Gastroesophageal sphincter (tissue), 4 donors: ENCODE measurements around the gene NPLOC4. TPM values are rescaled to one million over a fixed set of nuclear protein-coding genes. Genes with fewer than 3 reads are reported as not detected.
A peak's percentile ranks its signal among the peaks of the same experiment; 100 is the strongest.

Experiments used
- ATAC-seq: fragments of 150-250 bp; one replicate; pipeline ENCODE4 v1.9.1; 2016; ENCODE audit warnings: mild to moderate bottlenecking, moderate library complexity
- H3K27ac ChIP-seq, 4 donors: fragments of 200-600 bp; sonication (generic) in 3 of 4; 1 replicate in 3 of 4; 2 replicates in 1 of 4; pipeline ENCODE4 v1.5.1; 2016 to 2019
- H3K27me3 ChIP-seq: fragments of 200-600 bp; sonication (generic); one replicate; pipeline ENCODE4 v1.5.1; 2019
- H3K36me3 ChIP-seq, 2 donors: fragments of 200-600 bp; sonication (generic); one replicate each; pipeline ENCODE4 v1.5.1; 2019; ENCODE audit warnings: control low read depth in 1 of 2
- H3K4me1 ChIP-seq, 3 donors: fragments of 200-600 bp; sonication (generic); 1 replicate in 2 of 3; 2 replicates in 1 of 3; pipeline ENCODE4 v1.5.1; 2016 to 2019; ENCODE audit warnings: control low read depth in 2 of 3
- H3K4me3 ChIP-seq, 2 donors: fragments of 200-600 bp; sonication (generic); one replicate each; pipeline ENCODE4 v1.5.1; 2019; ENCODE audit warnings: mild to moderate bottlenecking in 1 of 2, moderate library complexity in 1 of 2
- H3K9me3 ChIP-seq, 3 donors: fragments of 200-600 bp; sonication (generic); one replicate each; pipeline ENCODE4 v1.5.1; 2017 to 2019; ENCODE audit warnings: control low read depth in 2 of 3
- EP300 ChIP-seq: sonication (generic); formaldehyde crosslinking; IDR thresholded peaks from one replicate; pipeline ENCODE4 v1.6.1; 2017; ENCODE audit warnings: antibody characterized with exemption, mild to moderate bottlenecking
- POLR2A ChIP-seq, 2 donors: fragments of 450-650 bp; IDR thresholded peaks; one replicate each; pipeline ENCODE4 v1.6.1; 2017; ENCODE audit warnings: antibody characterized with exemption in 2 of 2, mild to moderate bottlenecking in 2 of 2, moderate library complexity in 1 of 2
- POLR2AphosphoS5 ChIP-seq: sonication (generic); formaldehyde crosslinking; IDR thresholded peaks from one replicate; pipeline ENCODE4 v1.6.1; 2017; ENCODE audit warnings: antibody characterized with exemption
- WGBS, 2 donors: methylation state at CpG; one replicate each; pipeline ENCODE4 v1.1.5; 2018; ENCODE audit warnings: low coverage in 1 of 2; 5-methylcytosine and 5-hydroxymethylcytosine counted together
- total RNA-seq, 4 donors: library from RNA; depleted of rRNA; stranded (reverse); fragments of >200 nt; gene quantifications; one replicate each; pipeline ENCODE4 v1.1.0, GENCODE V29; 2016
- TF ChIP-seq, protein P1 (sequence below), 4 experiments: fragments of 200-600 bp in 2 of 4; fragments of 450-650 bp in 2 of 4; sonication (generic) in 1 of 4; IDR thresholded peaks; one replicate each; pipeline ENCODE4 v1.5.1; 2017 to 2019; ENCODE audit warnings: antibody characterized with exemption in 4 of 4, mild to moderate bottlenecking in 2 of 4, moderate library complexity in 2 of 4

The NPLOC4 gene
- total RNA-seq, 4 donors from 2014 or later = 49.5 to 83.8 (median 58.0) TPM

- H3K4me3 ChIP-seq = peak within 1 kb of the TSS; percentile 88 to 95
- ATAC-seq = peak; percentile 99
- peak within 1 kb of the TSS; percentile 60 to 88 (median 88) for H3K27ac ChIP-seq
- WGBS, 2 donors = 0% methylated on average over 3 to 4 of the region's 112 CpGs
- peaks cover 0 to 61% of the 10 kb centered on the region in 2 donors for H3K36me3 ChIP-seq
- peaks cover 0 to 52% (median 24%) of the 10 kb centered on the region in 3 donors for H3K4me1 ChIP-seq
- peak; percentile 86 for TF ChIP-seq POLR2AphosphoS5
- TF ChIP-seq, protein P1, sequence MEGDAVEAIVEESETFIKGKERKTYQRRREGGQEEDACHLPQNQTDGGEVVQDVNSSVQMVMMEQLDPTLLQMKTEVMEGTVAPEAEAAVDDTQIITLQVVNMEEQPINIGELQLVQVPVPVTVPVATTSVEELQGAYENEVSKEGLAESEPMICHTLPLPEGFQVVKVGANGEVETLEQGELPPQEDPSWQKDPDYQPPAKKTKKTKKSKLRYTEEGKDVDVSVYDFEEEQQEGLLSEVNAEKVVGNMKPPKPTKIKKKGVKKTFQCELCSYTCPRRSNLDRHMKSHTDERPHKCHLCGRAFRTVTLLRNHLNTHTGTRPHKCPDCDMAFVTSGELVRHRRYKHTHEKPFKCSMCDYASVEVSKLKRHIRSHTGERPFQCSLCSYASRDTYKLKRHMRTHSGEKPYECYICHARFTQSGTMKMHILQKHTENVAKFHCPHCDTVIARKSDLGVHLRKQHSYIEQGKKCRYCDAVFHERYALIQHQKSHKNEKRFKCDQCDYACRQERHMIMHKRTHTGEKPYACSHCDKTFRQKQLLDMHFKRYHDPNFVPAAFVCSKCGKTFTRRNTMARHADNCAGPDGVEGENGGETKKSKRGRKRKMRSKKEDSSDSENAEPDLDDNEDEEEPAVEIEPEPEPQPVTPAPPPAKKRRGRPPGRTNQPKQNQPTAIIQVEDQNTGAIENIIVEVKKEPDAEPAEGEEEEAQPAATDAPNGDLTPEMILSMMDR (IDR thresholded peaks at IDR 0.05) = peak in 1 of 4 experiments; percentile 3
- TF ChIP-seq EP300 = no peak
- peak; percentile 70 to 75 for TF ChIP-seq POLR2A (IDR thresholded peaks at IDR 0.05)
- no peaks in the 10 kb centered on the region for H3K27me3 ChIP-seq
- H3K9me3 ChIP-seq = no peaks in the 10 kb centered on the region
Measured at GRCh38 chr17:81683584-81684441, 46.9 kb upstream of the NPLOC4 start, which contains the start of the genes ARL16 and HGS. Gene ARL16 (minus strand): TSS chr17:81683797. CDS start chr17:81683753, 44 bp downstream. Gene HGS (plus strand): TSS chr17:81684011. CDS start chr17:81684067, 56 bp downstream.

- peaks cover 0 to 52% (median 24%) of the 10 kb centered on the region in 3 donors for H3K4me1 ChIP-seq
- peaks cover 0 to 55% of the 10 kb centered on the region in 2 donors for H3K36me3 ChIP-seq
- H3K4me3 ChIP-seq = peak overlapping the region; percentile 88 to 95
- no peak for TF ChIP-seq EP300
- TF ChIP-seq POLR2AphosphoS5 = no peak
- TF ChIP-seq, protein P1 (IDR thresholded peaks at IDR 0.05) = no peak
- no peak for TF ChIP-seq POLR2A (IDR thresholded peaks at IDR 0.05)
- no peaks in the 10 kb centered on the region for H3K27me3 ChIP-seq
- ATAC-seq = peak; percentile 17
- H3K9me3 ChIP-seq = no peaks in the 10 kb centered on the region
- peak overlapping the region; percentile 35 to 88 (median 88) for H3K27ac ChIP-seq
- no CpG with 5 or more reads among the region's 37 CpGs for WGBS, 2 donors
Measured at GRCh38 chr17:81683208-81683583, 46.3 kb upstream of the NPLOC4 start.

- ATAC-seq = no peak
- Histone ChIP-seq H3K4me1 (peaks cover 0 to 52% (median 24%) of the 10 kb centered on the region in 3 donors), H3K9me3 (no peaks in the 10 kb centered on the region), H3K36me3 (peaks cover 0 to 50% of the 10 kb centered on the region in 2 donors), H3K4me3 (peak overlapping the region; percentile 88 to 95), H3K27ac (peak overlapping the region in 3 of 4 donors; percentile 87 to 88 (median 88)), H3K27me3 (no peaks in the 10 kb centered on the region)
- TF ChIP-seq POLR2AphosphoS5 = no peak
- no peak for TF ChIP-seq EP300
- TF ChIP-seq, protein P1 (IDR thresholded peaks at IDR 0.05) = no peak
- TF ChIP-seq POLR2A (IDR thresholded peaks at IDR 0.05) = no peak
- 0 to 22% methylated on average over 3 to 10 of the region's 19 CpGs for WGBS, 2 donors
Measured at GRCh38 chr17:81682565-81683207, 45.8 kb upstream of the NPLOC4 start.

DNA sequence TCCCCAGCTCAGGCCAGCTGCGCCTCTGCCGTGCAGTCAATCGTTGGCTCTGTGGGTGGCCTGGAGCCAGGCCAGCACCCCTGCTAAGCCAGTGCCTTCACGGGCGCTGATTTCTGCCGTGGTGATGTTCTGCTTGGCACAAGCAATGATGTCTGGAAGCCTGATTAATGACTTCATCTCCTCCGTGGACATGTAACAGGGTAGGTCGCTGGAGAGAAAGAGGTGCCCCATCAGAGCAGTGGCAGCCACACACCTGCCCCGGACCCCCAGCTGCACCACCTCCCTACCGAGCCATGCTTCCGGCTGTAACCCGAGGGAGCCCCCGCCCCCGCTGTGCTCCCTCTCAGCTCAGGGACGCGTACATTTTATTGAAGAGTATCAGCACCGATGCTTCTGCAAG, 44.8 kb upstream of the NPLOC4 start:
- TF ChIP-seq EP300 = no peak

DNA sequence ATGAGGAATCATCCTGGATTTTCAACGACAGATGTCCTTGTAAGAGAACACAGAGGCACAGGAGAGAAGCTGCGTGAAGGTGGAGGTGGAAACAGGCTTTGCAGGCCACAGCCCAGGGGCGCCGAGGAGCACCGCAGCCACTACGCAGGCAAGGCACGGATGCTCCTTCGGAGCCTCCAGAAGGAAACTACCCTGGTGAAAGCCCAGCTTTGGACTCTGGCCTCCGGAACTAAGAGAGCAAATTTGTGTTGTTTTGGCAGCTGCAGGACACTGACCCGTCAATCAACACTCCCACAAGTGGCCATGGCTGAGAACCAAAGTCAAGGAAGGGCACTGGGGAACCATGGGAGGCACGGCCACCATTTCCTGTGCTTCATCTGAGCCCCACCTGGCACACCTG, 43.2 kb upstream of the NPLOC4 start:
- ATAC-seq = no peak
- H3K4me3 ChIP-seq = no peak overlapping the region
- no peak for TF ChIP-seq POLR2AphosphoS5
- no peak overlapping the region for H3K27ac ChIP-seq
- H3K36me3 ChIP-seq = peaks cover 0 to 29% of the 10 kb centered on the region in 2 donors
- H3K9me3 ChIP-seq = no peaks in the 10 kb centered on the region
- H3K27me3 ChIP-seq = no peaks in the 10 kb centered on the region
- 79 to 80% methylated on average over 1 to 11 of the region's 11 CpGs for WGBS, 2 donors
- H3K4me1 ChIP-seq = peaks cover 0 to 30% (median 19%) of the 10 kb centered on the region in 3 donors

More for the DNA sequence above, 44.8 kb upstream of the NPLOC4 start:
- Histone ChIP-seq H3K27me3 (no peaks in the 10 kb centered on the region), H3K9me3 (no peaks in the 10 kb centered on the region), H3K36me3 (peaks cover 0 to 40% of the 10 kb centered on the region in 2 donors), H3K4me1 (peaks cover 0 to 45% (median 24%) of the 10 kb centered on the region in 3 donors), H3K27ac (no peak overlapping the region), H3K4me3 (no peak overlapping the region)
- ATAC-seq = no peak
- WGBS, 2 donors = 78% methylated on average over 8 of the region's 17 CpGs; no CpG with 5 or more reads in 1 of the 2 donors
